Endothelial cell of umbilical vein (primary cell): Measurements from ENCODE around the gene LLGL2. TPM values are rescaled to one million over a fixed set of nuclear protein-coding genes. Genes with fewer than 3 reads are reported as not detected.

Experiments
- BruUV-seq: library from RNA; stranded (reverse); fragments of 400-500 nt; replicated peaks from 2 replicates; lab custom pipeline; 2021; lab: Mats Ljungman, UMichigan
- CTCF ChIA-PET: fragments of 300-600, 350-600 bp; sonication (Branson Sonifier 250); formaldehyde crosslinking; loops from one replicate; lab custom pipeline; 2021; ENCODE audit warnings: antibody characterized with exemption, inconsistent platforms; lab: Charles Lee
- POLR2A ChIA-PET: fragments of 300-600, 350-600 bp; sonication (Branson Sonifier 250); formaldehyde crosslinking; loops from one replicate; lab custom pipeline; 2021; ENCODE audit warnings: antibody characterized with exemption, inconsistent platforms; lab: Charles Lee
- DNase-seq: peaks from one replicate; pipeline ENCODE4 v3.0.0-alpha.2; 2011; ENCODE audit warnings: low read depth, low spot score
- FAIRE-seq: peaks from 2 replicates; lab custom pipeline; 2011; peaks lifted over from hg19 to GRCh38; lab: Jason Lieb, UNC
- H2AFZ ChIP-seq: 2 replicates; pipeline ENCODE4 v1.6.0; 2012; ENCODE audit warnings: low read depth, low read length, control low read depth, inconsistent platforms
- H3K27ac ChIP-seq: 2 replicates; pipeline ENCODE4 v1.5.1; 2011; ENCODE audit warnings: low read depth, mild to moderate bottlenecking, control low read depth, low read length, moderate library complexity; ENCODE audit not compliant: insufficient read depth
- H3K27me3 ChIP-seq, 2 experiments: 2 replicates each; pipeline versions ENCODE4 v1.6.0 to v1.6.1; 2011; ENCODE audit warnings: low read length in 2 of 2, mixed read lengths in 1 of 2; ENCODE audit not compliant: control insufficient read depth in 2 of 2, insufficient read depth in 2 of 2
- H3K36me3 ChIP-seq, 2 experiments: 2 replicates in 1 of 2; 3 replicates in 1 of 2; pipeline ENCODE4 v1.5.1; 2011; ENCODE audit warnings: low read length in 2 of 2, mild to moderate bottlenecking in 1 of 2, moderate library complexity in 1 of 2; ENCODE audit not compliant: control insufficient read depth in 2 of 2, insufficient read depth in 2 of 2; ENCODE audit errors: extremely low read depth in 1 of 2
- H3K4me1 ChIP-seq: 3 replicates; pipeline ENCODE4 v1.5.1; 2011; ENCODE audit warnings: mild to moderate bottlenecking, low read length; ENCODE audit not compliant: control insufficient read depth, insufficient read depth; ENCODE audit errors: extremely low read depth
- H3K4me2 ChIP-seq: 2 replicates; pipeline ENCODE4 v1.6.1; 2011; ENCODE audit warnings: low read length, control low read depth, mixed read lengths; ENCODE audit not compliant: insufficient read depth
- H3K4me3 ChIP-seq, 3 experiments: fragments of 200-600 bp in 1 of 3; sonication (generic), shearing (Covaris generic) in 1 of 3; replicated peaks in 1 of 3; 2 replicates each; pipeline ENCODE4 v1.5.1; 2011 to 2016; ENCODE audit warnings: control low read depth in 3 of 3, low read length in 3 of 3, mild to moderate bottlenecking in 2 of 3, inconsistent platforms in 1 of 3, low read depth in 1 of 3, moderate library complexity in 1 of 3; ENCODE audit not compliant: insufficient read depth in 1 of 3
- H3K79me2 ChIP-seq: 2 replicates; pipeline ENCODE4 v1.6.0; 2012; ENCODE audit warnings: low read length, inconsistent platforms; ENCODE audit not compliant: control insufficient read depth, insufficient read depth
- H3K9ac ChIP-seq: replicated peaks from 2 replicates; pipeline ENCODE3; 2011; ENCODE audit warnings: low read length, control low read depth; ENCODE audit not compliant: insufficient read depth; ENCODE audit errors: extremely low read depth
- H3K9me1 ChIP-seq: replicated peaks from 3 replicates; pipeline ENCODE4 v1.6.0; 2011; ENCODE audit warnings: mild to moderate bottlenecking, low read length; ENCODE audit not compliant: control insufficient read depth, insufficient read depth; ENCODE audit errors: extremely low read depth
- H3K9me3 ChIP-seq: replicated peaks from 2 replicates; pipeline ENCODE4 v1.5.1; 2012; ENCODE audit warnings: low read length, inconsistent platforms; ENCODE audit not compliant: control insufficient read depth, insufficient read depth
- H4K20me1 ChIP-seq: replicated peaks from 2 replicates; pipeline ENCODE3; 2011; ENCODE audit warnings: mild to moderate bottlenecking, low read length; ENCODE audit not compliant: control insufficient read depth, insufficient read depth; ENCODE audit errors: extremely low read depth
- GATA2 ChIP-seq: IDR thresholded peaks from 2 replicates; pipeline ENCODE4 v1.7.0; 2011; ENCODE audit warnings: low read depth, mild to moderate bottlenecking, moderate library complexity, mixed read lengths, low read length; ENCODE audit not compliant: insufficient read length, insufficient read depth
- JUN ChIP-seq: IDR thresholded peaks from 2 replicates; pipeline ENCODE4 v1.6.1; 2011; ENCODE audit warnings: borderline replicate concordance, low read depth; ENCODE audit not compliant: insufficient read length, insufficient read depth
- POLR2AphosphoS5 ChIP-seq: IDR thresholded peaks from 2 replicates; pipeline ENCODE4 v1.6.1; 2012; ENCODE audit warnings: low read depth, mild to moderate bottlenecking, control low read depth, low read length, moderate library complexity; ENCODE audit not compliant: insufficient read depth
- dilution Hi-C: fragments of 300-500 bp; cut with MboI; formaldehyde crosslinking; loops from one replicate; pipeline ENCODE4 v1.15.0; 2019; ENCODE audit warnings: low sequenced_read_pairs; ENCODE audit not compliant: extremely low pct_ligation_motif_present
- intact Hi-C: fragments of 100-400 bp; cut with micrococcal nuclease; formaldehyde crosslinking; loops from one replicate; pipeline ENCODE4 v1.10.0; 2022
- polyA plus RNA-seq, 4 experiments: library from polyadenylated mRNA; depleted of rRNA in 3 of 4; stranded (reverse) in 3 of 4; unstranded in 1 of 4; fragments of >200 nt; gene quantifications; 2 replicates each; pipeline versions ENCODE4 v1.2.1 to v1.2.3, GENCODE V29; 2011 to 2012; ENCODE audit warnings: missing spikeins in 1 of 4
- total RNA-seq: library from RNA; stranded (reverse); gene quantifications from 2 replicates; pipeline ENCODE4 v1.2.3, GENCODE V29; 2021
- TF ChIP-seq, protein P1 (sequence below), 2 donors: IDR thresholded peaks; 1 replicate in 1 of 2; 2 replicates in 1 of 2; pipeline ENCODE4 v1.5.1; 2011; ENCODE audit warnings: low read length in 2 of 2, mild to moderate bottlenecking in 2 of 2, moderate library complexity in 2 of 2, control low read depth in 1 of 2, inconsistent platforms in 1 of 2, low read depth in 1 of 2; ENCODE audit not compliant: insufficient read depth in 1 of 2; ENCODE audit errors: extremely low read depth in 1 of 2
- TF ChIP-seq, protein P2 (sequence below): IDR thresholded peaks from 2 replicates; pipeline ENCODE4 v1.6.1; 2011; ENCODE audit not compliant: insufficient read depth, insufficient read length

LLGL2 gene
- total and polyA plus RNA-seq, 2 donors (not counting 3 experiments of a cell fraction or from before 2014, with no cell fraction given): 5.3 to 5.4 TPM

DNA sequence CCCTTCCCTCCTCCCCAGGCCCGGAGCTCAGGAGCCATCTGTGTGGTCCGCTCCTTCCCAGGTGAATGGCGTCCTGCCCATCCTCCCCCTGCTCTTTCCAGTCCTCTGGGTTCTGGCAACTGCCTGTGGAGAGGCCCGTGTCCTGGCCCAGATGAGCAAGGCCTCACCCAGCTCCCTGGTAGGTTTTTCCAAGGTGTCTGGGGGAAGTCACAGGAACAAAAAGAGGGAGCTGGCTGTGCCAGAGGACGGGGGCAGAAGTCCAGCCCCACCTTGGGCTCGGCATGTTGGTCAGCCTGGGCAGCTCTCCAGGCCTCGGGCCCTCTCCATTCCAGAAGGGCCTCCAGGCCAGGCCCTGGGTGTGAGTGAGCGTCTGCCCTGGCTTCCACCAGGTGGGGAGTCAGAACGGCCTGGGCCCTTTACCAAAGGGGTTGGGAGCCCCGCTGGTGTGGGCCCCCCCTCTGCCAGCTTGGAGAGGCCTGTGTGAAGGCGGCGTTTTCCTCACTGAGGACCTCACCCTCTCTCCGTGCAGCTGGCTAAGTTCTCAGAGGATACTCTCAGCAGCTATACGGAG is 35.2 kb upstream of the LLGL2 start:
- no peaks in the 10 kb centered on the region for H3K27me3 ChIP-seq
- no peaks in the 10 kb centered on the region for H3K79me2 ChIP-seq
- no peak overlapping the region for H3K4me3 ChIP-seq
- FAIRE-seq: no peak
- no peaks in the 10 kb centered on the region for H3K9me1 ChIP-seq
- no peaks in the 10 kb centered on the region for H4K20me1 ChIP-seq
- H3K4me1 ChIP-seq: peaks cover 9% of the 10 kb centered on the region
- no peaks in the 10 kb centered on the region for H3K9me3 ChIP-seq
- H3K27ac ChIP-seq: no peak overlapping the region
- no peak overlapping the region for H3K9ac ChIP-seq
- dilution Hi-C loops: no loop called here
- intact Hi-C loops: no loop called here
- TF ChIP-seq, protein P1, sequence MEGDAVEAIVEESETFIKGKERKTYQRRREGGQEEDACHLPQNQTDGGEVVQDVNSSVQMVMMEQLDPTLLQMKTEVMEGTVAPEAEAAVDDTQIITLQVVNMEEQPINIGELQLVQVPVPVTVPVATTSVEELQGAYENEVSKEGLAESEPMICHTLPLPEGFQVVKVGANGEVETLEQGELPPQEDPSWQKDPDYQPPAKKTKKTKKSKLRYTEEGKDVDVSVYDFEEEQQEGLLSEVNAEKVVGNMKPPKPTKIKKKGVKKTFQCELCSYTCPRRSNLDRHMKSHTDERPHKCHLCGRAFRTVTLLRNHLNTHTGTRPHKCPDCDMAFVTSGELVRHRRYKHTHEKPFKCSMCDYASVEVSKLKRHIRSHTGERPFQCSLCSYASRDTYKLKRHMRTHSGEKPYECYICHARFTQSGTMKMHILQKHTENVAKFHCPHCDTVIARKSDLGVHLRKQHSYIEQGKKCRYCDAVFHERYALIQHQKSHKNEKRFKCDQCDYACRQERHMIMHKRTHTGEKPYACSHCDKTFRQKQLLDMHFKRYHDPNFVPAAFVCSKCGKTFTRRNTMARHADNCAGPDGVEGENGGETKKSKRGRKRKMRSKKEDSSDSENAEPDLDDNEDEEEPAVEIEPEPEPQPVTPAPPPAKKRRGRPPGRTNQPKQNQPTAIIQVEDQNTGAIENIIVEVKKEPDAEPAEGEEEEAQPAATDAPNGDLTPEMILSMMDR (IDR thresholded peaks at IDR 0.05; ENCODE audit: extremely low read depth in 1 of 2, insufficient read depth in 1 of 2, low read depth in 1 of 2, low read length in 2 of 2): no peak
- TF ChIP-seq JUN (no peak), GATA2 (no peak), POLR2AphosphoS5 (no peak)
- TF ChIP-seq, protein P2, sequence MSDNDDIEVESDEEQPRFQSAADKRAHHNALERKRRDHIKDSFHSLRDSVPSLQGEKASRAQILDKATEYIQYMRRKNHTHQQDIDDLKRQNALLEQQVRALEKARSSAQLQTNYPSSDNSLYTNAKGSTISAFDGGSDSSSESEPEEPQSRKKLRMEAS: no peak
- no peak for DNase-seq
- H3K36me3 ChIP-seq: peaks cover 0 to 21% of the 10 kb centered on the region in 2 experiments
- BruUV-seq: no TSS peak
- H3K4me2 ChIP-seq: no peak overlapping the region
- POLR2A ChIA-PET: no interaction called here
- CTCF ChIA-PET: interaction anchor here (0.6 kb wide), 1 partner anchor 8 kb away, joined by 3 read pairs; no protein-coding TSS in a partner anchor
- no peak overlapping the region for H2AFZ ChIP-seq
